Uterus (tissue), 4 donors: ENCODE data around the gene CRY2. TPM values are rescaled to one million over a fixed set of nuclear protein-coding genes. Genes with fewer than 3 reads are reported as not detected.
"Not testable (repeated sequence)": the region's sequence is repeated elsewhere in the genome, so short reads cannot be mapped to it uniquely, and the experiment has no call there.

ENCODE experiments used
- DNase-seq, 2 donors: peaks; one replicate each; pipeline ENCODE4 v3.0.0-alpha.2; 2019 to 2020
- H3K27ac ChIP-seq, 2 donors: fragments of 200-600 bp; sonication (generic); 1 replicate in 1 of 2; 2 replicates in 1 of 2; pipeline ENCODE4 v1.5.1; 2016 to 2018
- H3K27me3 ChIP-seq, 2 donors: fragments of 200-600 bp; sonication (generic); one replicate each; pipeline ENCODE4 v1.5.1; 2018 to 2019; ENCODE audit warnings: control low read depth in 1 of 2
- H3K36me3 ChIP-seq, 2 donors: fragments of 200-600 bp; sonication (generic); one replicate each; pipeline ENCODE4 v1.5.1; 2019; ENCODE audit warnings: control low read depth in 1 of 2
- H3K4me1 ChIP-seq, 2 donors: fragments of 200-600 bp; sonication (generic); one replicate each; pipeline ENCODE4 v1.5.1; 2018 to 2019; ENCODE audit warnings: control low read depth in 1 of 2
- H3K4me3 ChIP-seq, 2 donors: fragments of 200-600 bp; sonication (generic); 1 replicate in 1 of 2; 2 replicates in 1 of 2; pipeline ENCODE4 v1.5.1; 2018 to 2019; ENCODE audit warnings: mild to moderate bottlenecking in 1 of 2
- H3K9me3 ChIP-seq, 2 donors: fragments of 200-600 bp; sonication (generic); one replicate each; pipeline ENCODE4 v1.5.1; 2019; ENCODE audit warnings: control low read depth in 1 of 2
- POLR2A ChIP-seq, 2 donors: fragments of 450-650 bp; IDR thresholded peaks; one replicate each; pipeline ENCODE4 v1.6.1; 2016; ENCODE audit warnings: antibody characterized with exemption in 2 of 2, mild to moderate bottlenecking in 1 of 2, moderate library complexity in 1 of 2
- intact Hi-C: fragments of 100-400 bp; cut with DNase I; formaldehyde crosslinking; loops from one replicate; pipeline ENCODE4 v1.15.1; 2023; ENCODE audit warnings: low total_unique reads
- total RNA-seq, 4 donors: library from RNA; depleted of rRNA in 3 of 4; stranded (reverse); fragments of >200 nt in 3 of 4; gene quantifications; one replicate each; pipeline versions ENCODE4 v1.1.0 to v1.2.4, GENCODE V29; 2014 to 2023
- TF ChIP-seq, protein P1 (sequence below), 4 experiments: fragments of 200-600 bp in 2 of 4; fragments of 450-650 bp in 2 of 4; sonication (generic) in 2 of 4; IDR thresholded peaks; one replicate each; pipeline ENCODE4 v1.5.1; 2016 to 2019; ENCODE audit warnings: antibody characterized with exemption in 4 of 4, mild to moderate bottlenecking in 2 of 4, moderate library complexity in 1 of 4
- donor health status: DM: yes; HTN: yes; CAD: no.

The CRY2 gene
- total RNA-seq, 4 donors from 2014 or later: 22.1 to 91.8 (median 61.0) TPM

DNA sequence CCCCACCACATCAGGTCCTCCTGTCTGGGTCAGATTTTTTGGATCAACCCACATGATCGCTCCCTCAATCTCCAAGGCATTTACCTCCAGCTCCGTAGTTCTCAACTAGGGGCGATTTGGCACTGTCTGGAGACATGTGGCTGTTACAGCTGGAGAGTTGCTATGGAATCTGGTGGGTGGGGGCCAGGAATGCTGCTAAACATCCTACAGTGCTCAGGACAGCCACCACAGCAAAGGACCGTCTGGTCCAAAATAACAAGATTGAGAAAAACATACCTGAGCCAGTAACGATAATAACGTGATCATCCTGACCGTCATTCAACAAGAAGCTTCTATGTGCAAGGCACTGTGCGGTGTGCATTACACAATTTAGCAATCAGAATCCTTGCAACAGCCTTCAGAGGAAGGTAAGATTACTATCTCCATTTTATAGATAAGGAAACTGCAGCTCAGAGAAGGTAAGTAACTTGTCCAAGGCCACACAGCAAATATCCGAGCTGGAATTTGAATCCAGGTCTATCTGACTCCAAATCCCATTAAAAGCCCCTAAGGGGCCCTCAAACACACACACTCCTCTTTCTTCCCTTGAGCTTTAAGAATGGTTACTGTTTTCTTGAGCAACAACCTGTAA lies 14.3 kb upstream of the CRY2 start:
- TF ChIP-seq POLR2A (IDR thresholded peaks at IDR 0.05): no peak
- TF ChIP-seq, protein P1, sequence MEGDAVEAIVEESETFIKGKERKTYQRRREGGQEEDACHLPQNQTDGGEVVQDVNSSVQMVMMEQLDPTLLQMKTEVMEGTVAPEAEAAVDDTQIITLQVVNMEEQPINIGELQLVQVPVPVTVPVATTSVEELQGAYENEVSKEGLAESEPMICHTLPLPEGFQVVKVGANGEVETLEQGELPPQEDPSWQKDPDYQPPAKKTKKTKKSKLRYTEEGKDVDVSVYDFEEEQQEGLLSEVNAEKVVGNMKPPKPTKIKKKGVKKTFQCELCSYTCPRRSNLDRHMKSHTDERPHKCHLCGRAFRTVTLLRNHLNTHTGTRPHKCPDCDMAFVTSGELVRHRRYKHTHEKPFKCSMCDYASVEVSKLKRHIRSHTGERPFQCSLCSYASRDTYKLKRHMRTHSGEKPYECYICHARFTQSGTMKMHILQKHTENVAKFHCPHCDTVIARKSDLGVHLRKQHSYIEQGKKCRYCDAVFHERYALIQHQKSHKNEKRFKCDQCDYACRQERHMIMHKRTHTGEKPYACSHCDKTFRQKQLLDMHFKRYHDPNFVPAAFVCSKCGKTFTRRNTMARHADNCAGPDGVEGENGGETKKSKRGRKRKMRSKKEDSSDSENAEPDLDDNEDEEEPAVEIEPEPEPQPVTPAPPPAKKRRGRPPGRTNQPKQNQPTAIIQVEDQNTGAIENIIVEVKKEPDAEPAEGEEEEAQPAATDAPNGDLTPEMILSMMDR (IDR thresholded peaks at IDR 0.05): no peak
- Histone ChIP-seq H3K4me3 (no peak overlapping the region), H3K36me3 (no peaks in the 10 kb centered on the region), H3K9me3 (no peaks in the 10 kb centered on the region), H3K27ac (no peak overlapping the region), H3K4me1 (no peaks in the 10 kb centered on the region), H3K27me3 (no peaks in the 10 kb centered on the region)
- DNase-seq: no peak
- intact Hi-C loops: no loop called here

DNA sequence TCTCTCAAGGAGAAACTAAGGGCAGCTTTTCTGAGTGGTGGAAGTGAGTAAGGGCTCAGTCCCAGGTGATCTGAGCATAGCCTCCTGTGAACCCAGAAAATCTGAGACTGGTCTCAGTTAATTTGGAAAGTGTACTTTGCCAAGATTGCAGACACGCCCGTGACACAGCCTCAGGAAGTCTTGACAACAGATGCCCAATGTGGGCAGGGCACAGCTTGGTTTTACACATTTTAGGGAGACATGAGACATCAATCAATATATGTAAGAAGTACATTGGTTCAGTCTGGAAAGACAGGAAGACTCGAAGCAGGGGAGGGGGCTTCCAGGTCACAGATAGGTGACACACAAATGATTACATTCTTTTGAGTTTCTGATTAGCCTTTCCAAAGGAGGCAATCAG lies 13.5 kb upstream of the CRY2 start:
- no peaks in the 10 kb centered on the region for H3K9me3 ChIP-seq
- no peaks in the 10 kb centered on the region for H3K27me3 ChIP-seq
- DNase-seq: no peak
- no peaks in the 10 kb centered on the region for H3K4me1 ChIP-seq
- H3K36me3 ChIP-seq: no peaks in the 10 kb centered on the region
- H3K4me3 ChIP-seq: no peak overlapping the region
- no peak overlapping the region for H3K27ac ChIP-seq
- TF ChIP-seq, protein P1 (IDR thresholded peaks at IDR 0.05): no peak
- TF ChIP-seq POLR2A (IDR thresholded peaks at IDR 0.05): no peak
- intact Hi-C loops: no loop called here

DNA sequence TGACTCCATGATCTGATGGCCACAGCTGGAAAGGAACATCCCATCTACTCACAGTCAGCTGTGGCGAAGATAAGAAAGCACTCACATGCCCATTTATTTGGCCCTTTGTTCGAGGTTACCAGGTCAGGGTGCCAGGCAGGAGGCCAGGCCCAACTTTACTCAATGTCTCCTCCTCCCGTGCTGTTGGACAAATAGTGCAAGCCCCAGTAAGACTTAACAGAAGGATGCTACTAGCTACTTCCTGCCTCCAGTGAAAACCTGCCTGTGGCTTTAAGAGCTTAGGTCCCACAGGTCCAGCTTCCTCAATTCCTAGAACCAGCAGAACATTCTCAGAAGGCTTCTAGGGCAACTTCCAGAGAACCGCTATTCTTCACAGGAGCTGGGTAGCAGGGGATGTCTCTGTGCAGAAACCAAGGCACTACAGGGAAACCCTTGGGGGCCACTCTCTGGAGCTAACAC lies 12.9 kb upstream of the CRY2 start:
- H3K9me3 ChIP-seq: no peaks in the 10 kb centered on the region

DNA sequence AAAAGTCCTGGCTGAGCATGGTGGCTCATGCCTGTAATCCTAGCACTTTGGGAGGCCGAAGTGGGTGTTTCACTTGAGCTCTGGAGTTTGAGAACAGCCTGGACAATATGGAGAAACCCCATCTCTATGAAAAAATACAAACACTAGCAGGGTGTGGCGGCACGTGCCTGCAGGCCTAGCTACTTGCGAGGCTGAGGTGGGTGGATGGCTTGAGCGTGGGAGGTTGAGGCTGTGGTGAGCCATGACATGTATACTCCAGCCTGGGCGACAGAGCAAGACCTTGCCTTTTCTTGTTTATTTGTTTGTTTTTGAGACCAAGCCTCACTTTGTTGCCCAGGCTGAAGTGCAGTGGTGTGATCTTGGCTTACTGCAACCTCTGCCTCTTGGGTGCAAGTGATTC lies 8.1 kb upstream of the CRY2 start:
- TF ChIP-seq POLR2A (IDR thresholded peaks at IDR 0.05): no peak
- TF ChIP-seq, protein P1 (IDR thresholded peaks at IDR 0.05): no peak
- DNase-seq: no peak
- intact Hi-C loops: no loop called here
- Histone ChIP-seq H3K27ac (no peak overlapping the region), H3K4me1 (no peaks in the 10 kb centered on the region), H3K4me3 (no peak overlapping the region), H3K36me3 (no peaks in the 10 kb centered on the region), H3K9me3 (no peaks in the 10 kb centered on the region), H3K27me3 (no peaks in the 10 kb centered on the region)

More for the DNA sequence above, 12.9 kb upstream of the CRY2 start:
- no peak for DNase-seq
- H3K27me3 ChIP-seq: no peaks in the 10 kb centered on the region
- intact Hi-C loops: no loop called here
- no peak for TF ChIP-seq POLR2A (IDR thresholded peaks at IDR 0.05)
- TF ChIP-seq, protein P1 (IDR thresholded peaks at IDR 0.05): no peak
- H3K4me1 ChIP-seq: no peaks in the 10 kb centered on the region
- no peak overlapping the region for H3K27ac ChIP-seq
- H3K36me3 ChIP-seq: no peaks in the 10 kb centered on the region
- H3K4me3 ChIP-seq: no peak overlapping the region

DNA sequence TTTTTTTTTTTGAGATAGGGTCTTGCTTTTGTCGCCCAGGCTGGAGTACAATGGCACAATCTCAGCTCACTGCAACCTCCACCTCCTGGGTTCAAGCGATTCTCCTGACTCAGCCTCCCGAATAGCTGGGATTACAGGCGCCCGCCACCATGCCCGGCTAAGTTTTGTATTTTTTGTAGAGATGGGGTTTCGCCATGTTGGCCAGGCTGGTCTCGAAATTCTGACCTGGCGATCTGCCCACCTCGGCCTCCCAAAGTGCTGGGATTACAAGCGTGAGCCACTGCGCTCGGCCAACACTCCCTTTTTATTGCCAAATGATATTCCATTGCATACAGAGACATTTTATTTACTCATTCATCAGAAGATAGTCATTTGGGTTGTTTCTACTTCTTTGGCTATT lies 7.0 kb upstream of the CRY2 start:
- DNase-seq, H3K4me3 ChIP-seq, intact Hi-C loops: not testable (repeated sequence)

More for the DNA sequence above, 7.0 kb upstream of the CRY2 start:
- H3K4me1 ChIP-seq, H3K27me3 ChIP-seq, H3K36me3 ChIP-seq, H3K9me3 ChIP-seq, H3K27ac ChIP-seq: not testable (repeated sequence)
